OCI-M1 (cell line): ENCODE results near the gene MICAL1.
A peak's percentile ranks its signal among the peaks of the same experiment; 100 is the strongest.

Experiments
- DNase-seq: peaks from one replicate; lab custom pipeline; 2025; lab: John Stamatoyannopoulos, UW

MICAL1 gene, protein sequence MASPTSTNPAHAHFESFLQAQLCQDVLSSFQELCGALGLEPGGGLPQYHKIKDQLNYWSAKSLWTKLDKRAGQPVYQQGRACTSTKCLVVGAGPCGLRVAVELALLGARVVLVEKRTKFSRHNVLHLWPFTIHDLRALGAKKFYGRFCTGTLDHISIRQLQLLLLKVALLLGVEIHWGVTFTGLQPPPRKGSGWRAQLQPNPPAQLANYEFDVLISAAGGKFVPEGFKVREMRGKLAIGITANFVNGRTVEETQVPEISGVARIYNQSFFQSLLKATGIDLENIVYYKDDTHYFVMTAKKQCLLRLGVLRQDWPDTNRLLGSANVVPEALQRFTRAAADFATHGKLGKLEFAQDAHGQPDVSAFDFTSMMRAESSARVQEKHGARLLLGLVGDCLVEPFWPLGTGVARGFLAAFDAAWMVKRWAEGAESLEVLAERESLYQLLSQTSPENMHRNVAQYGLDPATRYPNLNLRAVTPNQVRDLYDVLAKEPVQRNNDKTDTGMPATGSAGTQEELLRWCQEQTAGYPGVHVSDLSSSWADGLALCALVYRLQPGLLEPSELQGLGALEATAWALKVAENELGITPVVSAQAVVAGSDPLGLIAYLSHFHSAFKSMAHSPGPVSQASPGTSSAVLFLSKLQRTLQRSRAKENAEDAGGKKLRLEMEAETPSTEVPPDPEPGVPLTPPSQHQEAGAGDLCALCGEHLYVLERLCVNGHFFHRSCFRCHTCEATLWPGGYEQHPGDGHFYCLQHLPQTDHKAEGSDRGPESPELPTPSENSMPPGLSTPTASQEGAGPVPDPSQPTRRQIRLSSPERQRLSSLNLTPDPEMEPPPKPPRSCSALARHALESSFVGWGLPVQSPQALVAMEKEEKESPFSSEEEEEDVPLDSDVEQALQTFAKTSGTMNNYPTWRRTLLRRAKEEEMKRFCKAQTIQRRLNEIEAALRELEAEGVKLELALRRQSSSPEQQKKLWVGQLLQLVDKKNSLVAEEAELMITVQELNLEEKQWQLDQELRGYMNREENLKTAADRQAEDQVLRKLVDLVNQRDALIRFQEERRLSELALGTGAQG

DNA sequence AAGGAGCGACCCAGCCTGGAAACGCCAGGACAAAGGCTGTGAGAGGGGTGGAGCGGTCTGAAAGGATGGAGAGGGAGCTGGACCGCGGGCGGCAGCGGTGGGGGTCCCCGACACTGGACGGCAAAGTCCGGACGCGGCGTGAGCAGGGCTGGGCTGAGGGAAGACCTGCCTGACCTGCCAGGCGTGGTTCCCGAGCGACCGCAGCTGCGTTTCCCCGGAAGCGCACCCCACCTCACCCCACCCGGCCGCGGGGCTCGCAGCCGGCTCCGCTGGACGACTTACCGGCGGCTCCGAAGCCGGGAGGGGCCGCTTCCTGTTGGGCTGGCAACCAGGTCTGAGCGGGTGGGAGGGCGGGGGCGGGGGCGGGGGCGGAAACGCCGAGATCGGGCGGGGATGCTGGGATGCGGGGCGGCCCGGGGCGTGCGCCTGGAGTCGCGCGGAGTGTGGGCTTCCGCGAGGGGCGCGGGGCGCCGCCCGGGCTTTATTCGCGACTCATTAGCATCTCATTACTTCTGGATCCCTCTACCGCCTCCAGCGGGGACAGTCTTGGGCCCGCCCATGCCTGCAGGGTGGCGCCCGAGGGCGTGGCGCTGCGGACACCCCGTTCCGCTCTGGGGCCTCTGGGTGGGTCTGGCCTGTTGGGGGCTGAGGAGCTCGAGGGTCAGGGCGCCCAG is at the start of gene MICAL1:
Gene MICAL1 (minus strand): TSS at position 336 of the 674 bp plus-strand sequence. CDS start 1,576 bp downstream, outside the sequence.
- peak; percentile 45 for DNase-seq

DNA sequence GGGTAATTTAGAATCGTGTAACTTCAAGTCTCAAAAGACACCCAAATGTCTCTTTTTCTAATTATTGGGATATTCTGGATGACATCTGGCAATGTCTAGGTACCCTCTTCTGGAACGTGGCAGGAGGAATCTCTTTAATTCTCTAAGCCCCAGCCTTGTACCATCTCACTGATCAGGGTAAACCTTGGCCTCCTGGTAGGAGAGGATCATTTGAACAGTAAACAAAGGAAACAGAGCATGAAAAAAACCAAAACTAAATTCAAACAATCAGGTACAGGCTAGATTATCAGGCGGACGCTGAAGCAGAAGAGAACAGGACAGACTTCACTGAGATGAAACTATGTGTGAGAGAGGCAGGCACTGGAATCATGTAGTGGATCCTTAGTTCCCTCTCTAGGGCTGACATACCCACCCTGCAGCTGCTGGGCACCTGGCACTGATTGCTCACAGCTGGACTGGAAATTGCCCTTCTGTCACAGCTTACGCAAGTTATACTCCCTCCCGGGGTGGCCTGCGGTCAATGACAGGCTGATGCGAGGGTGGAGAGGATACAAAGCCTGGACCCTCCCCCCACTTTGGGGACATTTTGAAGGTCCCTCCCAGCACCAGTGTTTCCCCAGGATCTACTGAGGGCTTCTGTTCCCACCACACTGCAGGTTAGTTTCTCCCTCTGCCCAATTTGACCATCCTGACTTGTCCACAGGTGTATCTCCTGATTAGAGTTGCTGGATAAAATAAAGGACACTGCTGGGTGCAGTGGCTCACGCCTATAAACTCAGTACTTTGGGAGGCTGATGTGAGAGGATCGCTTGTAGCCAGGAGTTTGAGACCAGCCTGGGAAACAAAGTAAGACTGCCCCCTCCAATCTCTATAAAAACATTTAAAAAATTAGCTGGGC is 48.0 kb upstream of the MICAL1 start:
- no peak for DNase-seq

DNA sequence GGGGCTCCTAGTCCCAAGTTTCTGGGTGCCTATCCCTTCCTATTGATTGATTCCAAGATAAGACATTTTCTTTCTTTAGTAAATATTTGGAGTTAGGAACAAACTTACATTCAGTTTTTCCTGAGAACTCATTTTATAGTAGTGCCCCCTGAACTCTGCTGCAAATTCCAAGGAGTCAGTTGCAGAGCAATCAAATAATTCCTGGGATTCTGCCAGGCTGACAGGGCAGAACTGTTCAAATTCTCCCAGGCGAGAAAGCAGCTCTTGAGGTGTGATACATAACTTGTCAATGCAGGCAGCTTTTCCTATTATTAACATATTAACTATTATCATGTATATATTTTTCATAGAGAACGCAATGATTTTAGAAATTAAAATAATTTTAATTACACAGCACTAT is 43.4 kb upstream of the MICAL1 start:
- DNase-seq = no peak

DNA sequence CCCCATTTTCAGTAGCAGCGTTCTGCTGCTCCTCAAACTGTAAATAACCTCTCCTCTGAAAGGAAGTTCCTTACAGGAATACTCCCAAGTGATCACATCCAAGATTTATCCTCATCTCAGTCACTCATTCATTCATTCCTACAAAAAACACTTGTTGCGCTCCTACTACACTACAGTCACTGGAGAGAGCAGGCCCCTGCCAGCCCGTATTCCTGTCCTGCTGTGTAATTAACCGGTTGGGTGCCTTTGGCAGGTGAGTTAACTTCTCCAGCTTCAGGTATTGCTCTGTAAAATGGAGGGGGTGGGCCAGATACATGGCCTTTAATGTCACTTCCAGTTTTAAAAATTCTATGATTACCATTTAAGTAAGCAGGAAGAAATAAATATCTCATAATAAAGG is 42.5 kb upstream of the MICAL1 start:
- DNase-seq = no peak

DNA sequence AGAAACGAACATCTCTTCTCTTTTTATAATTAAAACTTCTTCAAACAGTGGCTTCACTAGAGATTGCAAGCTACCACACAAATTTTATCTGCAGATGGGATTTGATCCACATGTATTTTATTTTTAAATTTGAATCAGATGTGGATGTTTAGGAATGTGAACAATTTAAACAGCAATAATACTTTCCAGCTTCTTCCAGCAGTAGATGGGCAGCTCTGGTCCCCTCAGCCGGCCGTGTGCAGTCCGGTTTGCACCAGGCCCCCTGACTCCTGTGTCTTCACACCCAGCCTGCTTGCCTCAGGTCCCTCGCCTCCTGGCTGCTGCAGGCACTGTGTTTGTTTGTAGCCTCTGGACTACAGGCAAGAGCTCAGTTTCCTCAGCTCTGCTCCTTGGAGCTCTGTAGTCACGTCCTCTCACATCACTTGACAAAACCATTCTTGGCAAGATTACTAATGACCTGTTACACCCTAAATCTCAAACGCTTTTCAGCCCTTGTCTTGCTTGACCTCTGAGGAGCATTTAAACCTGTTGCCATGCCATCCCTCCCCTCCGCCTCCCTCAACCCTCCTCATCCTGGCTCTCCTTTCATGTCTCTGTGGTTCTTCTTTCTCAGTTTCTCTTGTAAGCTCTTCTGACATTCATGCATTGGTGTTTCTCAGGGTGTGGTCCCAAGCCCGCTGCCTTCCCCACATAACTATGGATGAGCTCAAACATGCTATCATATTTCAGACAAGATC is 40.6 kb upstream of the MICAL1 start:
- no peak for DNase-seq

DNA sequence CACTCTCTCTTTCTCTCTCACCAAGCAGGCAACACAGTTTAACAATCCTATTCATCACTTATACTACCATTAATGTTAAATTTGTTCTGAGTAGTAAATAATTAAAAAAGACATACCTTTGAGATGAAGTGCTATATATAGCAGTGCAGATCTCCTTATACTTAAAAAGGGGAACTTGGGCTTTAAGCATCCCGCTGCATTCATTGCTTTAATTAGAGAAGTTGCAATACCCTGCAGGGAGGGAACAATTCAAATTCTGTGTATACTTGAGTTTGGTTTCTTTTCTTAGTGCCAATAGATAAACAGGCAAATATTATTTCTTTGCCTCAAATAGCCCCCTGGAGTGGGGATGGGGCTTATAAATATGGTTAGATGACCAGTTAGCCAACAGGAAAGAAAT is 38.3 kb upstream of the MICAL1 start:
- DNase-seq = peak; percentile 79

DNA sequence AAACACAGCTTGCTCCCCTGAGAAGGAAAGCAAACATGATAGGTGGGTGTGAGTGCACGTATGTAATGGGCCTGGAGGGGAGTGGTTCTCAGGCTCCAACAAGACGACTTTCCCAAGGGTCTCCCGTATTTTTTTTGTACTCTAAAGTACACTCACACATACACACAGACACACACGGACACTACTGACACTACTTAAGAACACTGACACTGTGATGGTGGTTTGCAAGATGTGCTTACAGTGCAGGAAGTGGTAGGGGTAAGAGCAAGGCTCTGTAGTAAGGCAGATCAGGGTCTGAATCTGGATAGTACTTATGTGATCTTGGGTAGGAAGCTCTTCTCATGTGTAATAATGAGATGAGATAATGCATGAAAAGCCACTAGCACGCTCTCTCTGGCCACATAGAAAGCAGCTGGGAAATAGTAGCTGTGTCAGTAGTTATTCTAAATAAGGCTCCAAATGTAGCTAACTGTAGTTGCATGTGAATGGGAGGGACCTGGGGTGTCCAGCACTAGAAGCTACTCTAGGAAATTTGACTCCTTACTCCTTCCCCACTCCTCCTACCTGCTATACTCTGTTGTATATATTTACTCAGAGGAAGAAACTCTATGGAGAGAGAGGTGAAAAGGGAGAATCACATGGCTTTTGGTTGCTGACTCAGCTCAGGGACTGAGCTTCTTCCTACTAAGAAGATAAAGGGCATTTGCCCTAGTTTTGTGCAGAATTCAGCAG is 35.8 kb upstream of the MICAL1 start:
- peak; percentile 80 for DNase-seq

DNA sequence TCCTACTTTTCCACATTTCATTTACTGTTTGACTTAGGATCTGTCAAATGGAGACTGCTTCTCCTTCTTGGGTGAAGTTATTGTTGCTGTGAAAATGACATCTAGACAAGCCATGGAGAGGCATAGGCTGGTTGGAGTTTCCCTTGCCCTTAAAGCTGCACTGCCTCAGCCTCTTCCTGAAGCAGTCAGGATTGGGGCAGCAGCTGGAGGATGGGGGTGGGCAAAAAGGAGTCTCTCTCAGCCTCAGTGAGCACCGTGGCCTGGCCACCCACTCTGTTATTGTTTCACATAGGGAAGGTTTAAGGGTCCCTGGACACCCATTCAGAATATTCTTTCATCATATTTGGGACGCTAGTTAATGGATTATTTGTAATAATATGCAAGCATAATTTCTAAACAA is 35.1 kb upstream of the MICAL1 start:
- DNase-seq = no peak

DNA sequence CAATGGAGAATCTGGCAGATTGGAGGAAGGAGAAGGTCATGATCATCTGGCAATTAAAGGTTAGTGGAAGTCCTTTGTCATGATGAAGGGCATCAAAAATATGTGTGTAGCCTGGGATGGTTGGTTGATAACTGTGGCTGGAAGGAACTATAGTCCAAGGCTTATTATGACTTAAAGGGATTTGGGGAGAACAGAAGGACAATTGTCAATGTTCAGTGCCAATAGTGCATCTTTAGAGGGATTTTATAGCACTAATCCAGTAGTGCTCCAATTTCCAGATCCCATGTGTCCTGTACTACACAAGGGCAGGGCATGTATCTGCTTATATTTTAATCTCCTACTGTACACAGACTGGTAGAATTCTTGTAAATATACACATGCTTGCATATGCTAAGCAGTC is 32.4 kb upstream of the MICAL1 start:
- DNase-seq = no peak

DNA sequence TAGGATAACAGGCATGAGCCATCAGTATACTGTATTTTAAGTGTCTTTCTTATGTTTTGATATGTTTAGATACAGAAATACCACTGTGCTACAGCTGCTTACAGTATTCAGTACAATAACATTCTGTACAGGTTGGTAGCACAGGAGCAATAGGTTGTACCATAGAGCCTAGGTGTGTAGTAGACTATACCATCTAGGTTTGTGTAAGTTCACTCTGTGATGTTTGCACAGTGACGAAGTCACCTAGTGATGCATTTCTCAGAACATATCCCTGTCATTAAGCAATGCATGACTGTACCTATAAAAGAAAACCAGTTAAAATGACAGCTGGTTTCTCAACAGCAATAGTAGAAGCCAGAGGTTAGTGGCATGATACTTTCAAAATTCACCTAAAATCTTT is 30.5 kb upstream of the MICAL1 start:
- no peak for DNase-seq

DNA sequence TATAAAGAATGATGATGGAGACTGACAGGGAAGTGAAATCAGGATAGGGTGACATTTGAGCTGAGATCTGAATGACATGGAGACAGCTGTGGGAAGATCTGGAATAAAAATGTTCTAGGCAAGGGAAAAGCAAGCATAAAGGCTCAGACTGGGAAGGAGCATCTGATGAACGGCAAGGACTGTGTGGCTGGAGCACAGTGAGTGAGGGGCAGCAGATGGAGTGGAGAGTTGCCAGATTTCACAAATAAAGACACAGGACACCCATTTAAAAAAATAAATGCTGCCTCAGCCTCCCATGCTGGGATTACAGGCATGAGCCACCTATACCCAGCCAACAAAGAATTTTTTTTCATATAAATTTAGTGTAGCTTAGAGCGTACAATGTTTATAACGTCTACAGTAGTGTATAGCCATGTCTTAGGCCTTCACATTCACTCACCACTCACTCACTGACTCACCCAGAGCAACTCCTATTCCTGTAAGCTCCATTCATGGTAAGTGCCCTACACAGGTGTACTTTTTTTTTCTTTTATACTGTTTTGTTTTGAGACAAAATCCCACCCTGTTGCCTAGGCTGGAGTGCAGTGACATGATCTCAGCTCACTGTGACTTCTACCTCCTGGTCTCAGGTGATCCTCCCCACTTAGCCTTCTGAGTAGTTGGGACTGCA is 29.8 kb upstream of the MICAL1 start:
- no peak for DNase-seq

DNA sequence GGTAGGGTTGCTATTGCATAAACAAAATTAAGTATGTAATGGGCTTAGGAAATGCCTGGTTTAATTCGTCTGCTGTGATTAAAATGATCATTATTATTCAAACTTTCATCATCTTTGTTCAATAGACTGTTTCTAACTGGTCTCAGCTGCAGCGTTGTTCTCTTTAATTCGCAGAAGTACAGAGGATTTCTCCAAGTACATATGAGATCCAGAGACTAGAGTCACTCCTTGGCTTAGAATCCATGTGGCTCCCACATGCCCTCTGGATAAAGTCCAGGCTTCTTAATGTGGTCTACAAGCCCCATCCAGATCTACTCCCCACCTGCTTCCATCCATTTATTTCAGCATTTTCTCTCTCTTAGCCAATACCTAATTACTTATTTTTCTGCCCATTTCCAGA is 28.6 kb upstream of the MICAL1 start:
- no peak for DNase-seq

DNA sequence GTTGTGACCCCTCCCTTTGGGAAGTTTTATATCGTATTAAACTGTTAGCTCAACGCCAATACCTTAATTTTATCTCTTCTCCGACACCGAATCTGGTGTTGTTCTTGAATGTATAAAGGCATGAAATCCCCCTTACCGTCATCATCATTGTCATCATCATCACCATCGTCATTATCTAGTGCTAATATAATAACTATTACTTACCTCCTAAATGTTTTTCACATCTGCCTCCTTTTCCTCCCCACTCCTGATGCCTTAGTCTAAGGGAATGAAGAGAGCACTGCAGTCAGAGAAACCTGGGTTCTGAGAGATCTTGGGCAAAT is 28.1 kb upstream of the MICAL1 start:
- DNase-seq = no peak

DNA sequence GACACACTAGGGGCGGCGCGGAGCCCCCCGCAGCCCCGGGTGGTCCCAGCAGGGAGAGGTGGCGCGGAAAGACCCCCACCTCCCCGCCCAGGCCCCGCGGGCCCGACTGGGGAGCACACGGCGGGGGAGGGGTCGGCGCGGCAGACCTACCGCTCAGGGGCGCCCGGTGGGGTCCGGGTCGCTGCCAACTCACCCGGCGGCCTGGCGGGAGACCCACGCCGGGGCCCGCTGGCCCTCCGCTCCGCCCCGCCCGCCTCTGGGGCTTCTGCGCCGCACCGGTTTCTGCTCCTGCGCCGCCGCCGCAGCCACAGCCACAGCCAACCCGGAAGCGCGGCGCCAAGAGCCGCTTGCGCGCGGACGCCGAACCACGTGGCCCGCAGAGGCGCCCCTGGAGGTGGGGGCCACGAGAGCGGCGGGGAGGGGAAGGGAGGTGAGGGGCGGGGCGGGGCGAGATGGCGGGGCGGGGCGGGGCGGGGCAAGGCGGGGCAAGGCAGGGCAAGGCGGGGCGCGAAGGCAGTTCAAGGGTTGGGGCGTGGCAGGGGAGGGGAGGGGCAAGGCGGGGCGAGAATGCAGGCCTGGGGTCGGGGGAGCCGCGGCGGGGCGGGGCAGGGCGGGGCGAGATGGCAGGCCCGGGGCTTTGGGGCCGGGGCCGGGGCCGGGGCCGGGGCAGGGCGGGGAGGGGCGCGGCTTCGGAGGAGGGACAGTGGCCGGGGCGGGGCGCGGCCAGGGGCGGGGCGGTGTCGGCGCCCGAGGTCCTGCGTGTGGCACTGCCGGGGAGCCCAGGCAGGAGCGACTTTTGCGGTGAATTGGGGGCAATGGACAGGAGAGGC is 27.5 kb upstream of the MICAL1 start, which contains the start of gene ZBTB24:
Gene ZBTB24 (minus strand): TSS at position 315 of the 830 bp plus-strand sequence. CDS start 1,193 bp downstream, outside the sequence.
- DNase-seq = peak; percentile 97

DNA sequence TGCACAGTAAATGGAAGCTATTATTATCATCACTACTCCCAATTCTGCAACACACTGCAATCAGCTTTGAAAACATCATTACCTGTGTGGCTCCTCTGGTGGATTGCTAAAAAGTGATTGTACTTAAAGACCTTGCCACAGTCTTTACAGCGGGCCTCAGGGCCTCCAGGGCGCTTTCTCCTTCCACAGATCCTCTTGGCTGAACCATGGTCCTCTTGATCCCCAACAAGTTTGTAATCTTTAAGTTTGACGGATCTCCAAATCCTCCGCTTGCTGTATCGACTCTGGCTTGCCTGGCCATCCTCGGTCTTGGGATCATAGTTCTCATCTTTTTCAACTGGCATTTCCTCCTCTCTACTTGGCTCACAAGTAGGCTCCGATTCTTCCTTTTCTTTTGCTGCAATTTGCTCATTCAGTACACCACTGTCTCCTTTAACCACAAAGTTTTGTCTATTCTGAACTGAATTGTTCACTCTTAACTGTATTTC is 25.5 kb upstream of the MICAL1 start:
- DNase-seq = no peak

DNA sequence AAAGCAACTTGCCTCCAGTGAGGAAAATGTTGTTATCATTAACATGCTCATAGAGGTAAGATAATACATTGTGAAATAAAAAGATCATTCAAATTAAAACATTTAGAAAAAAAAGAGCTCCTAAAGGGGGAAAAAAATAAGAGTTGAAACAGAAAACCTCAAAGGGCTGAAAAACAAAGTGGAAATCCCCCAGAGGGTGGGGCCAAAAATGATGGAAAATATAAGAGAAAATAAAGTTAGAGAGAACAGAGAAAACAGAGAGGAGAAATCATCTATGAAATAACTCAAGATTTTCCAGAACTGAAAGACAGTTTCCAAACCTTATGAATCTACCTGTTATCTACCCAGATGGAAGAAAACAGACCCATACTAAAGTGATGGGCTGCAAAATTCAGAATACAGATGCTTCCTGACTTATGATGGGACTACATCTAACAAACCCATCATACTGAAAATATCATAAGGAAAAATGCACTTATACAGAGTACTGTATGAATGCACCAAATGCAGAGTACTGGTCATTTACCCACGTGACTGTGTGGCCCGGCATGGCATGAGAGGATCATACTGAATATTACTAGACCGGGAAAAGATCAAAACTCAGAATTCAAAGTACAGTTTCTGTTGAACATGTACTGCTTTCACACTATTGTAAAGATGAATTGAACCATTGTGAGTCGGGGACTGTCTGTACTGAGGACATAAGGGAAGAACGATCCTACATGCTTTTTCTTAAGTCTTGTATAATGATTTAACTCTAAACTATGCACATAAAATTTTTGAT is 23.5 kb upstream of the MICAL1 start:
- DNase-seq = no peak

DNA sequence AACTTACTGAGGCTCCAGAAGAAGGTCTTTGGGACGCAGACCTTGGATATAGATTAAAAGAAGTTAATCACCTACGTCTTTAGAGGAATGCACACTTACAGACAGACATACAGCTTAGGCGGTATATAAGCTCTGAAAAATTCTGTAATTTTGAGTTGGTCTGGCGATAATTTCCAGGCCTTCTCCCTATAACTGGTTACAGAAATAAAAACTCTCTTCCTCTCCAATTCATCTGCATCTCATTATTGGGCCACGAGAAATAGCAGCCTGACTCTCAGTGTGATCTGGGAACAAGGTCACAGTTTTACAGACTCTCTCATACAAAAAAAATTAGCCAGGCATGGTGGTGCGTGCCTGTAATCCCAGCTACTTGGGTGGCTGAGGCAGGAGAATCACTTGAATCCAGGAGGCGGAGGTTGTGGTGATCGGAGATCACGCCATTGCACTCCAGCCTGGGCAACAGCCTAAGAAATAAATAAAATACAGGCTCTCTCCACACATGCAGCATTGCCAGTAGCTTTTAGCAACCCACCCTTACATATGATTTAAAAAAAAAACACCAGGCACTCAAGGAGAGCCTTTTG is 22.7 kb upstream of the MICAL1 start:
- no peak for DNase-seq
